H1 (cell line): ENCODE measurements around the gene ABHD12B.

Source experiments
- CREB1 ChIP-seq: IDR thresholded peaks from 2 replicates; pipeline ENCODE4 v1.6.1; 2012; ENCODE audit warnings: inconsistent platforms
- CTCF ChIP-seq, 3 experiments: IDR thresholded peaks; 1 replicate in 2 of 3; 2 replicates in 1 of 3; pipeline versions ENCODE4 v1.5.1 to v1.6.1; 2011; ENCODE audit warnings: low read length in 3 of 3, mild to moderate bottlenecking in 3 of 3, inconsistent platforms in 2 of 3, low read depth in 1 of 3, moderate library complexity in 1 of 3; ENCODE audit not compliant: insufficient read depth in 1 of 3; ENCODE audit errors: control extremely low read depth in 1 of 3
- EGR1 ChIP-seq: IDR thresholded peaks from 2 replicates; pipeline ENCODE4 v1.6.1; 2011; ENCODE audit warnings: low read depth, low read length, borderline replicate concordance
- EP300 ChIP-seq, 2 experiments: IDR thresholded peaks; 1 replicate in 1 of 2; 2 replicates in 1 of 2; pipeline ENCODE4 v1.6.1; 2011 to 2012; ENCODE audit warnings: low read depth in 2 of 2, low read length in 2 of 2, mild to moderate bottlenecking in 2 of 2, borderline replicate concordance in 1 of 2, inconsistent platforms in 1 of 2, moderate library complexity in 1 of 2
- GABPA ChIP-seq: IDR thresholded peaks from 2 replicates; pipeline ENCODE4 v1.6.1; 2011; ENCODE audit warnings: mild to moderate bottlenecking, low read length, moderate library complexity, borderline replicate concordance; ENCODE audit not compliant: insufficient read depth
- GTF2F1 ChIP-seq: IDR thresholded peaks from 2 replicates; pipeline ENCODE4 v1.6.1; 2012; ENCODE audit warnings: low read depth, low read length, improper control_type of control experiment, borderline replicate concordance
- KDM1A ChIP-seq: fragments of 200-600, 300-600 bp; sonication (generic); IDR thresholded peaks from 2 replicates; pipeline ENCODE4 v1.7.1; 2016; ENCODE audit warnings: mild to moderate bottlenecking, low read length, borderline replicate concordance
- NRF1 ChIP-seq: IDR thresholded peaks from 2 replicates; pipeline ENCODE4 v1.6.1; 2011; ENCODE audit warnings: mild to moderate bottlenecking, low read depth, low read length, improper control_type of control experiment
- POLR2A ChIP-seq, 2 experiments: IDR thresholded peaks; 1 replicate in 1 of 2; 2 replicates in 1 of 2; pipeline ENCODE4 v1.6.1; 2011; ENCODE audit warnings: low read depth in 2 of 2, low read length in 2 of 2, mild to moderate bottlenecking in 2 of 2; ENCODE audit errors: control extremely low read depth in 1 of 2
- RAD21 ChIP-seq, 2 experiments: IDR thresholded peaks in 1 of 2; conservative IDR thresholded peaks in 1 of 2; 2 replicates each; pipeline ENCODE4 v1.6.1; 2011; ENCODE audit warnings: low read depth in 2 of 2, low read length in 2 of 2, improper control_type of control experiment in 1 of 2, inconsistent platforms in 1 of 2, mild to moderate bottlenecking in 1 of 2, moderate library complexity in 1 of 2
- TAF1 ChIP-seq: IDR thresholded peaks from 2 replicates; pipeline ENCODE4 v1.6.1; 2011; ENCODE audit warnings: mild to moderate bottlenecking, low read depth, low read length
- TBP ChIP-seq: IDR thresholded peaks from 2 replicates; pipeline ENCODE4 v1.6.1; 2011; ENCODE audit warnings: low read depth, low read length, improper control_type of control experiment
- USF2 ChIP-seq: IDR thresholded peaks from 2 replicates; pipeline ENCODE4 v1.6.1; 2011; ENCODE audit warnings: low read length, improper control_type of control experiment
- ZNF274 ChIP-seq: IDR thresholded peaks from 2 replicates; pipeline ENCODE4 v1.7.0; 2012; ENCODE audit warnings: low read length, borderline replicate concordance; ENCODE audit errors: extremely low read depth

DNA sequence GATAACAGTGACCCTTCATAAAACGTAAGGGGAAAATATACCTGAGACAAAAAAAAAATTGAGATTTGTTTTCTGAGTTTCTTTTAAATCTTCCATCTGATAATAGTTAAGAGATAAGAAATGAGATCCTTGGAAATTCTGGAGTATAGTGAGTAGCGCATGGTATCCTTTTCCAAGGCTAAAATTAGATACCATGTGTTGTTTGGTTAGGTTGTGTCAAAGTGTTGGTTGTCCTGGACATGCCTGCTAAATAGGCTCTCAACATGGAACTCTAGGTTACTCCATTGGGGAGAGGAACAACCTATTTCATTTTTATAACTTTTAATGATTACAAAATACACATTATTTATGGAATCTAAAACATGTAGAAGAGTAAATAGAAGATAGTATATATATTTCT lies 57.7 kb downstream of the ABHD12B start:
- no peak for TF ChIP-seq CTCF (IDR thresholded peaks at IDR 0.05; ENCODE audit: control extremely low read depth in 1 of 3, insufficient read depth in 1 of 3, low read depth in 1 of 3, low read length in 3 of 3)
- TF ChIP-seq TBP = no peak
- no peak for TF ChIP-seq TAF1
- no peak for TF ChIP-seq GTF2F1
- no peak for TF ChIP-seq GABPA
- TF ChIP-seq ZNF274 = no peak
- TF ChIP-seq EP300 (IDR thresholded peaks at IDR 0.05; ENCODE audit: borderline replicate concordance in 1 of 2, low read depth in 2 of 2, low read length in 2 of 2) = no peak
- TF ChIP-seq EGR1 = no peak
- no peak for TF ChIP-seq RAD21 (IDR thresholded peaks at IDR 0.05 in 1 of 2, conservative IDR thresholded peaks at IDR 0.05 in 1 of 2; ENCODE audit: low read depth in 2 of 2, low read length in 2 of 2)
- no peak for TF ChIP-seq NRF1
- no peak for TF ChIP-seq KDM1A
- TF ChIP-seq POLR2A (IDR thresholded peaks at IDR 0.05; ENCODE audit: control extremely low read depth in 1 of 2, low read depth in 2 of 2, low read length in 2 of 2) = no peak
- TF ChIP-seq USF2 = no peak
- TF ChIP-seq CREB1 = no peak
